NCI-H226 (cell line): Measurements from ENCODE around the gene SLC18A3.

Experiments
- DNase-seq: peaks from one replicate; pipeline ENCODE4 v3.0.0-alpha.2; 2015

The SLC18A3 gene

DNA sequence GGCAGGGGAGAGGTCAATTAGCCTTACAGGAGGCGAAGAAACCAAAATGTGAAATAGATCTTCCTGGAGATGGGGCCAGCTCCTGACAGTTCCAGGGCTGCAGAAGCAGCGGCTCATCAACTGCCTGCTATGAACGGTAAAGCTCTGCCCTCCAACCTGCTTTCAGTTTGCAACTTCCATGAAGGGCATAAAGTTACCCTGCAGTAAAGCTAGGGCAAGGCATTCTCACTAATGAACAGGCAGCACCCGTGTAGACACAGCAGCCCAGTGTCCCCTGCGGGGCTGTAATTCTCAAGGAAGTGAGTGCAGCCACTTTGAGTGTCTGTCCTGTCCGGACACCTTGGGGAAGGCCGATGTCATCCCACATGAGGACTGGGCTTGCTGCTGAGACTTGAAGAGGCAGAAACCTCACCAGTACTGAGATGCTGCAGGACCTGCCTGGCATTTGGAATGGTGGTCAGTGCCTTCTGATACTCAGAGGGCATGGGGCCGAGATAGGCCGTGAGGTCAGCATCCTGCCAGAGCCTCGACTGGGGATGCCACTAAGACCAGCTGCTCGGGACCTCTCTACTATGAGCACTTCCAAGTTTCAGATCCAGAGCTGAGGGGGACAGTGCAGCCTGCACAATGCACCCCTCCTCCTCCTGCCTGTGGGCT is 43.3 kb downstream of the SLC18A3 start:
- no peak for DNase-seq

GRCh38 chr10:49654036-49654693 is 44.1 kb downstream of the SLC18A3 start:
- no peak for DNase-seq

DNA sequence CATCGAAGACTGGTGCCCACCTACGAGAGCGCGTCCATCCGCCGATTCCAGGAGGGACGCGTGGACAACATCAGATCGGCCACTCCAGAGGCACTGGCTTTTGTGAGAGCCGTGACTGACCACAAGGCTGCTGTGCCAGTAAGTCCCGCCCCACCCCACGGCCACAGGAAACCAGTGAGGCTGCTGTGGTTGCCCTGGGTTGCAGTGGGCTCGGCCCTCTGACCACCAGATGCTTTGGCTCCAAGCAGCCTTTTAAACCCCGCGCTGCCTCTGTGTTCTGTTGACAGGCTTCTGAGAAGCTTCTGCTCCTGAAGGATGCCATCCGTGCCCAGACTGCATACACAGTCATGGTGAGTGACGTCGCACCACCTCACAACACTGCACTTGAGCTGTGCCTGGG is 45.0 kb downstream of the SLC18A3 start:
- no peak for DNase-seq

- no peak for DNase-seq
Observed at GRCh38 chr10:49656845-49657493, 46.9 kb downstream of the SLC18A3 start.

DNA sequence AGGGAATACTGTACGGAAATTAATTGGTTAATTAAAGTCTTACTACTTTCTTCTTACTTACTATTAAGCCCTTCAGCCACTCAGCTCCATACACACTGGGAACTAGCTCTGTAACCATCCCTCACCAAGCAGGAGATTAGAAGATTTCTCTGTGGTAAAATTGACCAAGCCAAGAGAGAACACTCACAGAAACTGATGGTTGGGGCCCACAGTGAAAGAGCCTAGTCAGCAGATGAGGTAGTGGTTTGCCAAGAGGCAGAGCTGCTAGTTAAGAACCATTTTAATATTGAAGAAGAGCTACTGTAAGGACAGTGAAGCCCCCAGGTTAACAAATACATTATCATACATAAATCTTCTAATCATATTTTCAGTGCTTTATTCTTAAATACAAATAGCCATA is 47.5 kb downstream of the SLC18A3 start:
- DNase-seq, result no peak

- no peak for DNase-seq
Observed at GRCh38 chr10:49661140-49661856, 51.2 kb downstream of the SLC18A3 start.
